ENCODE data around the gene CSTF2.
"Not testable (repeated sequence)": the region's sequence is repeated elsewhere in the genome, so short reads cannot be mapped to it uniquely, and the experiment has no call there.

Gene CSTF2, protein sequence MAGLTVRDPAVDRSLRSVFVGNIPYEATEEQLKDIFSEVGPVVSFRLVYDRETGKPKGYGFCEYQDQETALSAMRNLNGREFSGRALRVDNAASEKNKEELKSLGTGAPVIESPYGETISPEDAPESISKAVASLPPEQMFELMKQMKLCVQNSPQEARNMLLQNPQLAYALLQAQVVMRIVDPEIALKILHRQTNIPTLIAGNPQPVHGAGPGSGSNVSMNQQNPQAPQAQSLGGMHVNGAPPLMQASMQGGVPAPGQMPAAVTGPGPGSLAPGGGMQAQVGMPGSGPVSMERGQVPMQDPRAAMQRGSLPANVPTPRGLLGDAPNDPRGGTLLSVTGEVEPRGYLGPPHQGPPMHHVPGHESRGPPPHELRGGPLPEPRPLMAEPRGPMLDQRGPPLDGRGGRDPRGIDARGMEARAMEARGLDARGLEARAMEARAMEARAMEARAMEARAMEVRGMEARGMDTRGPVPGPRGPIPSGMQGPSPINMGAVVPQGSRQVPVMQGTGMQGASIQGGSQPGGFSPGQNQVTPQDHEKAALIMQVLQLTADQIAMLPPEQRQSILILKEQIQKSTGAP

GRCh38 chrX:100819837-100820666 is at the start of gene CSTF2:
CSTF2 (plus strand) TSS chrX:100820391; CDS start chrX:100820417, 26 bp downstream.
- peak; percentile 90 for DNase-seq (ENCODE audit: low read depth, low spot score)

DNA sequence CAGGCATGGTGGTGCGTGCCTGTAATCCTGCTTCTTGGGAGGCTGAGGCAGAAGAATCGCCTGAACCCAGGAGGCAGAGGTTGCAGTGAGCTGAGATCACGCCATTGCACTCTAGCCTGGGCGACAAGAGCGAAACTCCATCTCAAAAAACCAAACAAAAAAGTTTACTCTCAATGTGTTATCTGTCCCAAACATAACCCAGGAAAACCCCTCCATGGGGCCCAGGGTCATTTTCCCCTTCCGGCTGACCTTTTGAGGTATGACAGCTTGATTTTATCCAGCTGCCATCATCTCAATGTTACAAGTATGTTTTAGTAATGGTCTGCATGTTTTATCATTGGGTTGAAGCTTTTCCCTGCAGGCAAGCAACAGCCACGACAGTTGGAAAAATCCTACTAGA is 23.8 kb upstream of the CSTF2 start:
- DNase-seq (ENCODE audit: low read depth, low spot score) = not testable (repeated sequence)

GRCh38 chrX:100797359-100797758 is 22.8 kb upstream of the CSTF2 start:
- DNase-seq (ENCODE audit: low read depth, low spot score) = no peak

DNA sequence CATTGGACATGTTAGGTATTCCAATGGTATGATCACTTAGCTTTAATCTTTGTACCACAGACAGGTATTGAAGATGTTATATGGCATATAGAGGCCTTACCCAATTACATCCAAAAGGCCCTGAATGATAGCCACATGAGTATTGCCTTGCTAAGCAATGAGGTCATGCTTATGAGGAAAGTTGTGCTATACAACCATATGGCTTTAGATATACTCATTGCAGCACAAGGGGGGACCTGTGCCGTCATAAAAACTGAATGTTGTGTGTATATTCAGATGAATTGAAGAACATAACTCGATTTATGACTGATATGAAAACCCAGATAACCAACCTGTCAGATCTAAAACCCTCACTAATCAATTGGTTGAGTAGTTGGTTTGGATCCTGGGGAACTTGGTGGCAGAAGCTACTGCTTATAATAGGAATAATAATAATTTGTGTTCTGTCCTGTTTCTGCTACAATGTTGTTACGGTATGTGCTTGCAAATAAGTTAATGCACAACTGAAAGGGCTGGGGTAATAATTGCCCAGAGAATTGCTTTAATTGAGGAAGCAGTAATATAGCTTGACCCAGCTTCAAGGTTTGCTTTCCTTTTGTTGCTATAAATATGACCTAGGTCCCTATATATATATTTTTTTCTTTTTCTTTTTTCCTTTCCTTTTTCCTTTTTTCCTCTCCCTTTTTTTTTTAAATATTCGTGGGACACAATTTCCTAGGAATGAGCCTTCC is 21.5 kb upstream of the CSTF2 start:
- DNase-seq (ENCODE audit: low read depth, low spot score) = no peak

- DNase-seq (ENCODE audit: low read depth, low spot score) = no peak
These were observed 17.3 kb upstream of the CSTF2 start for GRCh38 chrX:100802843-100803242.

- DNase-seq (ENCODE audit: low read depth, low spot score) = no peak
These were observed 15.4 kb upstream of the CSTF2 start for GRCh38 chrX:100804780-100805179.

GRCh38 chrX:100808265-100808664 is 11.9 kb upstream of the CSTF2 start:
- not testable (repeated sequence) for DNase-seq (ENCODE audit: low read depth, low spot score)

- peak; percentile 1 for DNase-seq (ENCODE audit: low read depth, low spot score)
These were observed 7.7 kb upstream of the CSTF2 start for GRCh38 chrX:100812216-100813158.

- no peak for DNase-seq (ENCODE audit: low read depth, low spot score)
These were observed 2.9 kb upstream of the CSTF2 start for GRCh38 chrX:100817340-100817739.

DNA sequence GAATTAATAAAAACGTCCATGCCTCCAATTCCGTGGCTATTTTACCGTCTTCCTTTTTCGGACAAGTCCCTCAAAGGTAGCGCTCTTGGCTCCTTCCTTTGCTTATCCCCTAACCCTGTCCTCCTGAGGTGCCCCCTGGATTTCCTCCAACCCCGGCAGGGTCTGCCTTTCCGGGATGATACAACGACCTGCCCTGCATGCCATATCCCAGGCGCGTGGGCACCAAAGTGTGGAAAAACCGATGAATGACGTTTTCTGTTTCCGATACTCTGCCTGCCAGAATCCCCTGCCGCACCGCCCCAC is 706 bp upstream of the CSTF2 start:
- no peak for DNase-seq (ENCODE audit: low read depth, low spot score)

DNA sequence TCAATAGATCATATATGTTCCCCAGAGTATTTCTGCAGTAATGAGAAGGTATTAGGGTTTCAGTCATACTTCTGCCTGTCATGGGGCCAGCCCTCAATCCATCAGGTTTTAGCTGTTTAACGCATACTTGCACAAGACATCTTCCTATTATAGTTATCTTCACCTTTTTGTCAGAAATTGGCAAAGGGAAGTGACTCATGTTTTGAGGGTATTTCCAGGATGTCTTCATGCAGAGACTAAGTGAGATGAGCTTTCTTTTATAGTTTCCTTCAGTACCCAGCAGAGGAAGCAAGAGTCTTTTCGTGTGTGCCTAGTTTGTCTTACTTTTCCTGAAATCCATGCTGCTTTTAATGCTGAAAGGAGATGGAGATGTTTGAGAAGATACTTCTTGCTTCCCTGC is 9.5 kb downstream of the CSTF2 start:
- DNase-seq (ENCODE audit: low read depth, low spot score) = peak; percentile 0

GRCh38 chrX:100830143-100830542 is 10.0 kb downstream of the CSTF2 start:
- no peak for DNase-seq (ENCODE audit: low read depth, low spot score)

- DNase-seq (ENCODE audit: low read depth, low spot score) = no peak
These were observed 10.4 kb downstream of the CSTF2 start for GRCh38 chrX:100830547-100830946.

DNA sequence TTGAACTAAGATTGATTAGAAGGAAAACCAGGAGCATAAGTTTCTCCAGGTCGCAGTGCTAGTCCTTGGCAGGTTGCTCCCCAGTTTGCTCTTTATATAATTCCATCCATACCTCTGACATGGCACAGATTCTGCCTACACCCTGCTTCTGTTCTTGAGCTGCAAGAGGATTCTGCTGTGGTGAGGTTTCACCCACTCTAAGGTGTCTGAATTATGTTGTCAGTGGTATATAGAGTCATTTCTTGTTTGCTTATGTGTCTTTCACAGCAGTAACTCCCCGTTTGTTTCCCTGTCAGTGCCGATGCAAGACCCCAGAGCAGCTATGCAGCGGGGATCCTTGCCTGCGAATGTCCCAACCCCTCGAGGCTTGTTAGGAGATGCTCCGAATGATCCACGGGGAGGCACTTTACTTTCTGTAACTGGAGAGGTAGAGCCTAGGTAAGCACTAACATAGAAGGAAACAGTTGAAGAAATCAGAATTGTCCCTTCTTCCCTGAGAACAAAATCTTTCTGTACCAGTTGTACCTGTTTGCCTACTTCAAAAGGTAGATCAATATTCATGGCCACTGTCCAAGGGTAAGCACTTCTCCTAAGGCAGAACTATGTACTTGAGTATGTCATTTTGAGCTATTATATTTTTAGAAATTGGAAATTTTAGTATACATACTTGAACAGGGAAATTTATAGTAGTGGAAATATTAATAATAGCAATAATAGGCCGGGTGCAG is 11.2 kb downstream of the CSTF2 start:
- DNase-seq (ENCODE audit: low read depth, low spot score) = no peak

- DNase-seq (ENCODE audit: low read depth, low spot score) = no peak
These were observed 30.1 kb downstream of the CSTF2 start for GRCh38 chrX:100850317-100850716.

DNA sequence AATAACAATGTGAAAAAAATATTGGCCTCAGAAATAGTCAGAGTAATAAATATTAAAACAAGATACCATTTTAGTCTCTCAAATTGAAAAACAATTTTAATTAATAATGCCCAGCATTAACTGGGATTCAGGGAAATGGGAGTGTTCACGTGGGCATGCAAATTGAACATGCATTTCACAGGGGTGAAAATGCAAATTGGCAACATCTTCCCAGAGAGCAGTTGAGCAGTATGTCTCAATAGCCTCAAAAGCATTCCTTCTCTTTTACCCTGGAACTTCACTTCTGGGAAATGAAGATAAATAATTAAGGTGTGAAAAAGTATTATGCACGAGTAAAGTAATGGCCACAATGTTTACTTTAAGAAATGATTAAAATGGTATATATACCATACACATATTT is 32.6 kb downstream of the CSTF2 start:
- DNase-seq (ENCODE audit: low read depth, low spot score) = no peak

DNA sequence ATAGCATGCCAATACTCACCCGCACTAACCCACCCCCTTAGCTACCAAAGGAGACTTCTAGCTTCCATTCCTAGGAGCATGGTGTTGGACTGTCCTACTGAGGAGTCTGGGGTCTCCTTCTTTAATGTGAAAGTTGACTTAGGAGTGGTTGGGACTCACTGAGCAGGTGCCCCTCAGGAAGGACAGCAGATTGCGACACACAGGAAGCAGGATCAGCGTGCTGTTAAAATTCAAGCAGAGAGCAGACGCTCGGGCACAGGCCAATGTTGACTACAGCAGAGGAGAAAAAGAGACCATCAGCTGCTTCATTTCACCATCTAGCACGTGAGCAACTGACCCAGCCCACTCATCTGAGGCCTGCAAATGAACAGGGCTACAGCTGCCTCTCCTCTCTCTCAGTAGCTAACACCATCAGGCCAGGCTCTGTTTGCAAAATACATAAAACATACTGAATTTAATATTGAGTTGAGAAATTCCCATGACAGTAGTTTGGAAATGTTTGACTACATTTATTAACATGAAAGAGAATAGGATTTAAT is 43.2 kb downstream of the CSTF2 start:
- no peak for DNase-seq (ENCODE audit: low read depth, low spot score)

- DNase-seq (ENCODE audit: low read depth, low spot score) = peak; percentile 57
These were observed 44.6 kb downstream of the CSTF2 start for GRCh38 chrX:100864657-100865391.

- DNase-seq (ENCODE audit: low read depth, low spot score) = no peak
These were observed 48.1 kb downstream of the CSTF2 start for GRCh38 chrX:100868273-100868672.
